GM23338 (cell line): ENCODE data around the gene USP24. TPM values are rescaled to one million over a fixed set of nuclear protein-coding genes. Genes with fewer than 3 reads are reported as not detected.

Source experiments
- ATAC-seq: fragments of 200-7000 bp; cut with Tn5 transposase; 3 replicates; pipeline ENCODE4 v1.9.1; 2020
- DNase-seq: peaks from one replicate; pipeline ENCODE4 v3.0.0-alpha.2; 2015; ENCODE audit warnings: low spot score
- H2AFZ ChIP-seq: fragments of 200-600 bp; sonication (generic); 2 replicates; pipeline ENCODE4 v1.8.0; 2016; ENCODE audit warnings: antibody characterized with exemption, mild to moderate bottlenecking, moderate library complexity
- H3F3A ChIP-seq: fragments of 200-600 bp; sonication (generic); replicated peaks from 2 replicates; pipeline ENCODE4 v1.8.0; 2017; ENCODE audit warnings: antibody characterized with exemption, mixed run types, low read depth
- H3K27ac ChIP-seq: fragments of 200-600 bp; sonication (generic); 2 replicates; pipeline ENCODE4 v1.6.1; 2016; ENCODE audit warnings: low read depth
- H3K27me3 ChIP-seq: fragments of 200-600 bp; sonication (generic); 2 replicates; pipeline ENCODE4 v1.8.0; 2016; ENCODE audit warnings: mild to moderate bottlenecking, mixed run types, moderate library complexity; ENCODE audit not compliant: insufficient read depth
- H3K36me3 ChIP-seq: fragments of 200-600 bp; sonication (generic); 2 replicates; pipeline ENCODE4 v1.8.0; 2016; ENCODE audit warnings: mild to moderate bottlenecking; ENCODE audit not compliant: insufficient read depth
- H3K4me1 ChIP-seq: fragments of 200-600 bp; sonication (generic); 2 replicates; pipeline ENCODE4 v1.8.0; 2016; ENCODE audit warnings: mild to moderate bottlenecking, moderate library complexity; ENCODE audit not compliant: insufficient read depth
- H3K4me2 ChIP-seq: fragments of 200-600 bp; sonication (generic); 2 replicates; pipeline ENCODE4 v1.7.1; 2017; ENCODE audit warnings: mixed run types
- H3K4me3 ChIP-seq: fragments of 200-600 bp; sonication (generic); 2 replicates; pipeline ENCODE4 v1.6.1; 2016; ENCODE audit warnings: mixed run types
- H3K79me2 ChIP-seq: fragments of 200-600 bp; sonication (generic); replicated peaks from 2 replicates; pipeline ENCODE4 v1.8.0; 2017; ENCODE audit warnings: mild to moderate bottlenecking; ENCODE audit not compliant: insufficient read depth
- H3K9me2 ChIP-seq: fragments of 200-600 bp; sonication (generic); 2 replicates; pipeline ENCODE4 v1.8.0; 2017; ENCODE audit not compliant: insufficient read depth
- H4K20me1 ChIP-seq: fragments of 200-600 bp; sonication (generic); replicated peaks from 2 replicates; pipeline ENCODE4 v1.8.0; 2017; ENCODE audit warnings: mild to moderate bottlenecking; ENCODE audit not compliant: insufficient read depth
- H3K27ac Mint-ChIP-seq: 2 replicates; pipeline ENCODE4 v1.8.0; 2020; ENCODE audit warnings: inconsistent platforms, mild to moderate bottlenecking, moderate library complexity, mixed read lengths
- H3K27me3 Mint-ChIP-seq: 3 replicates; pipeline ENCODE4 v1.8.0; 2022; ENCODE audit warnings: low read depth, mild to moderate bottlenecking, moderate library complexity, mixed read lengths, inconsistent platforms; ENCODE audit not compliant: insufficient read depth, poor library complexity
- H3K36me3 Mint-ChIP-seq: 3 replicates; pipeline ENCODE4 v1.8.0; 2021; ENCODE audit warnings: low read depth, mild to moderate bottlenecking, inconsistent platforms, moderate library complexity, mixed read lengths
- H3K4me1 Mint-ChIP-seq: 3 replicates; pipeline ENCODE4 v1.8.0; 2020; ENCODE audit warnings: mild to moderate bottlenecking, inconsistent platforms, mixed read lengths
- H3K4me3 Mint-ChIP-seq: 3 replicates; pipeline ENCODE4 v1.8.0; 2021; ENCODE audit warnings: moderate library complexity, mild to moderate bottlenecking, inconsistent platforms, mixed read lengths
- H3K9me3 Mint-ChIP-seq: 3 replicates; pipeline ENCODE4 v1.8.0; 2020; ENCODE audit warnings: moderate library complexity, mild to moderate bottlenecking, inconsistent platforms, mixed read lengths
- CREB1 ChIP-seq: fragments of 250-450 bp; sonication (Bioruptor Pico); IDR thresholded peaks from 2 replicates; pipeline ENCODE4 v1.5.0; 2020; ENCODE audit warnings: low read depth, mild to moderate bottlenecking, moderate library complexity
- EZH2phosphoT487 ChIP-seq: fragments of 200-600 bp; sonication (generic); IDR thresholded peaks from one replicate; pipeline ENCODE4 v1.8.1; 2018; ENCODE audit warnings: antibody characterized with exemption; ENCODE audit not compliant: unreplicated experiment
- JUNB ChIP-seq: IDR thresholded peaks from one replicate; pipeline ENCODE4 v1.6.1; 2016; ENCODE audit warnings: antibody characterized with exemption; ENCODE audit not compliant: unreplicated experiment
- NANOG ChIP-seq: IDR thresholded peaks from 2 replicates; pipeline ENCODE4 v1.6.1; 2016; ENCODE audit warnings: antibody characterized with exemption, borderline replicate concordance
- STAT1 ChIP-seq: IDR thresholded peaks from one replicate; pipeline ENCODE4 v1.6.1; 2016; ENCODE audit warnings: antibody characterized with exemption; ENCODE audit not compliant: unreplicated experiment
- ZNF331 ChIP-seq: fragments of 250-450 bp; sonication (Bioruptor Pico); IDR thresholded peaks from 2 replicates; pipeline ENCODE4 v1.5.0; 2020; ENCODE audit warnings: low read depth, mild to moderate bottlenecking, moderate library complexity
- polyA plus RNA-seq: library from polyadenylated mRNA; unstranded; fragments of >200 nt; fragmentation: Nextera tagmentation; extraction: Ambion mirVana; gene quantifications from 2 replicates; pipeline ENCODE4 v1.2.1, GENCODE V29; 2016
- total RNA-seq: library from RNA; depleted of rRNA; stranded (reverse); fragments of >200 nt; shearing (Covaris generic); gene quantifications from 2 replicates; pipeline ENCODE4 v1.2.3, GENCODE V29; 2014
- TF ChIP-seq, protein P1 (sequence below): fragments of 250-450 bp; sonication (Bioruptor Pico); IDR thresholded peaks from 2 replicates; pipeline ENCODE4 v1.5.0; 2020; ENCODE audit warnings: mild to moderate bottlenecking, moderate library complexity
- TF ChIP-seq, protein P2 (sequence below): IDR thresholded peaks from 2 replicates; pipeline ENCODE4 v1.6.1; 2016; ENCODE audit warnings: antibody characterized with exemption

The USP24 gene
- total and polyA plus RNA-seq, 2 experiments from 2014 or later: 12.1 to 32.6 TPM

DNA sequence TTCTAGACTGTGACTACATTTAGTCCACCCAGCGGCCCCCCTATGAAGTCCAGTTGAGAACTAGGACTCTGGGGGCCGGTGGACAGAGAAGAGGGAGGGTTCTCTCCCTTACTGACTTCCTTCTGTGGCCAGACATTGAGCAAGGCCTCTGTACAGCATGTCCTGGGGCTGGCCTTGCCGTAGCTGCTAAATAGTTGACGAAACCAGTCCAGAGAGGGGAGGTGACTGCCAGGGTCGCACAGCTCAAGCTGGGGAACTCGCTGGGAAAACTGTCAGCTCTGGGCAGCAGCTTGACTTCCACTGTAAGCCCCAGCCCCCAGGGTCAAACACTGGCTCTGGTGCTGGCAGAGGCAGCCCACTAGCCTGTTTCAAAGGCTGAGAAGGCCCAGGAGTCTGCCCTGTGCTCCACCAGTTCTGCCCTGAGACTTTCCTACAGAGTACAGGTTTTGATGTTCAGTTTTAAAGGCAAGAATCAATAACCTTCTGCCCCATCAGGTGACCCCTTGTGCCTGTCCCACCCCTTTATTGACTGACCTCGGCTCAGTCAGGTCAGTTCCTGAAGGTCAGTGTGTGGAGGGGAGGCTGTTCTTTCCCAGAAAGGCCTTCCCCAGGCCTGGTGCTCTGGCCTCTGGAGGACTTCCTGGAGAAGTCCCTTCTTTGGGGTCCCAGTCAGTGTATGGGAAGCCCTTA, 161.8 kb downstream of the USP24 start:
- no peaks in the 10 kb centered on the region for H3K9me3 Mint-ChIP-seq
- H3K4me1 Mint-ChIP-seq: no peaks in the 10 kb centered on the region
- Histone ChIP-seq H2AFZ (no peak overlapping the region), H3K27ac (0 out of 2 replicates have a peak overlapping the region, but pooled peaks have one; percentile 39), H3K9me2 (no peaks in the 10 kb centered on the region), H3K27me3 (no peaks in the 10 kb centered on the region), H4K20me1 (peaks cover 24% of the 10 kb centered on the region), H3K4me1 (no peaks in the 10 kb centered on the region), H3K4me2 (no peak overlapping the region), H3K36me3 (peaks cover 60% of the 10 kb centered on the region), H3F3A (peaks cover 12% of the 10 kb centered on the region; the same call in 1 of the 2 replicates), H3K4me3 (no peak overlapping the region), H3K79me2 (peaks cover 24% of the 10 kb centered on the region)
- H3K4me3 Mint-ChIP-seq: no peak overlapping the region
- H3K27ac Mint-ChIP-seq: no peak overlapping the region
- H3K36me3 Mint-ChIP-seq: peaks cover 28% of the 10 kb centered on the region; the same call in 2 of the 3 replicates
- H3K27me3 Mint-ChIP-seq: peaks cover 6% of the 10 kb centered on the region
- TF ChIP-seq NANOG (no peak), CREB1 (CRISPR knock-in tag) (no peak), EZH2phosphoT487 (no peak), JUNB (no peak), STAT1 (no peak), ZNF331 (CRISPR knock-in tag) (no peak)
- TF ChIP-seq, protein P1, sequence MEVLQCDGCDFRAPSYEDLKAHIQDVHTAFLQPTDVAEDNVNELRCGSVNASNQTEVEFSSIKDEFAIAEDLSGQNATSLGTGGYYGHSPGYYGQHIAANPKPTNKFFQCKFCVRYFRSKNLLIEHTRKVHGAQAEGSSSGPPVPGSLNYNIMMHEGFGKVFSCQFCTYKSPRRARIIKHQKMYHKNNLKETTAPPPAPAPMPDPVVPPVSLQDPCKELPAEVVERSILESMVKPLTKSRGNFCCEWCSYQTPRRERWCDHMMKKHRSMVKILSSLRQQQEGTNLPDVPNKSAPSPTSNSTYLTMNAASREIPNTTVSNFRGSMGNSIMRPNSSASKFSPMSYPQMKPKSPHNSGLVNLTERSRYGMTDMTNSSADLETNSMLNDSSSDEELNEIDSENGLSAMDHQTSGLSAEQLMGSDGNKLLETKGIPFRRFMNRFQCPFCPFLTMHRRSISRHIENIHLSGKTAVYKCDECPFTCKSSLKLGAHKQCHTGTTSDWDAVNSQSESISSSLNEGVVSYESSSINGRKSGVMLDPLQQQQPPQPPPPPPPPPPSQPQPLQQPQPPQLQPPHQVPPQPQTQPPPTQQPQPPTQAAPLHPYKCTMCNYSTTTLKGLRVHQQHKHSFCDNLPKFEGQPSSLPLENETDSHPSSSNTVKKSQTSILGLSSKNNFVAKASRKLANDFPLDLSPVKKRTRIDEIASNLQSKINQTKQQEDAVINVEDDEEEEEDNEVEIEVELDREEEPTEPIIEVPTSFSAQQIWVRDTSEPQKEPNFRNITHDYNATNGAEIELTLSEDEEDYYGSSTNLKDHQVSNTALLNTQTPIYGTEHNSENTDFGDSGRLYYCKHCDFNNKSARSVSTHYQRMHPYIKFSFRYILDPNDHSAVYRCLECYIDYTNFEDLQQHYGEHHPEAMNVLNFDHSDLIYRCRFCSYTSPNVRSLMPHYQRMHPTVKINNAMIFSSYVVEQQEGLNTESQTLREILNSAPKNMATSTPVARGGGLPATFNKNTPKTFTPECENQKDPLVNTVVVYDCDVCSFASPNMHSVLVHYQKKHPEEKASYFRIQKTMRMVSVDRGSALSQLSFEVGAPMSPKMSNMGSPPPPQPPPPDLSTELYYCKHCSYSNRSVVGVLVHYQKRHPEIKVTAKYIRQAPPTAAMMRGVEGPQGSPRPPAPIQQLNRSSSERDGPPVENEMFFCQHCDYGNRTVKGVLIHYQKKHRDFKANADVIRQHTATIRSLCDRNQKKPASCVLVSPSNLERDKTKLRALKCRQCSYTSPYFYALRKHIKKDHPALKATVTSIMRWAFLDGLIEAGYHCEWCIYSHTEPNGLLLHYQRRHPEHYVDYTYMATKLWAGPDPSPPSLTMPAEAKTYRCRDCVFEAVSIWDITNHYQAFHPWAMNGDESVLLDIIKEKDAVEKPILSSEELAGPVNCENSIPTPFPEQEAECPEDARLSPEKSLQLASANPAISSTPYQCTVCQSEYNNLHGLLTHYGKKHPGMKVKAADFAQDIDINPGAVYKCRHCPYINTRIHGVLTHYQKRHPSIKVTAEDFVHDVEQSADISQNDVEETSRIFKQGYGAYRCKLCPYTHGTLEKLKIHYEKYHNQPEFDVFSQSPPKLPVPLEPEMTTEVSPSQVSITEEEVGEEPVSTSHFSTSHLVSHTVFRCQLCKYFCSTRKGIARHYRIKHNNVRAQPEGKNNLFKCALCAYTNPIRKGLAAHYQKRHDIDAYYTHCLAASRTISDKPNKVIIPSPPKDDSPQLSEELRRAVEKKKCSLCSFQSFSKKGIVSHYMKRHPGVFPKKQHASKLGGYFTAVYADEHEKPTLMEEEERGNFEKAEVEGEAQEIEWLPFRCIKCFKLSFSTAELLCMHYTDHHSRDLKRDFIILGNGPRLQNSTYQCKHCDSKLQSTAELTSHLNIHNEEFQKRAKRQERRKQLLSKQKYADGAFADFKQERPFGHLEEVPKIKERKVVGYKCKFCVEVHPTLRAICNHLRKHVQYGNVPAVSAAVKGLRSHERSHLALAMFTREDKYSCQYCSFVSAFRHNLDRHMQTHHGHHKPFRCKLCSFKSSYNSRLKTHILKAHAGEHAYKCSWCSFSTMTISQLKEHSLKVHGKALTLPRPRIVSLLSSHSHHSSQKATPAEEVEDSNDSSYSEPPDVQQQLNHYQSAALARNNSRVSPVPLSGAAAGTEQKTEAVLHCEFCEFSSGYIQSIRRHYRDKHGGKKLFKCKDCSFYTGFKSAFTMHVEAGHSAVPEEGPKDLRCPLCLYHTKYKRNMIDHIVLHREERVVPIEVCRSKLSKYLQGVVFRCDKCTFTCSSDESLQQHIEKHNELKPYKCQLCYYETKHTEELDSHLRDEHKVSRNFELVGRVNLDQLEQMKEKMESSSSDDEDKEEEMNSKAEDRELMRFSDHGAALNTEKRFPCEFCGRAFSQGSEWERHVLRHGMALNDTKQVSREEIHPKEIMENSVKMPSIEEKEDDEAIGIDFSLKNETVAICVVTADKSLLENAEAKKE (CRISPR knock-in tag): no peak
- TF ChIP-seq, protein P2, sequence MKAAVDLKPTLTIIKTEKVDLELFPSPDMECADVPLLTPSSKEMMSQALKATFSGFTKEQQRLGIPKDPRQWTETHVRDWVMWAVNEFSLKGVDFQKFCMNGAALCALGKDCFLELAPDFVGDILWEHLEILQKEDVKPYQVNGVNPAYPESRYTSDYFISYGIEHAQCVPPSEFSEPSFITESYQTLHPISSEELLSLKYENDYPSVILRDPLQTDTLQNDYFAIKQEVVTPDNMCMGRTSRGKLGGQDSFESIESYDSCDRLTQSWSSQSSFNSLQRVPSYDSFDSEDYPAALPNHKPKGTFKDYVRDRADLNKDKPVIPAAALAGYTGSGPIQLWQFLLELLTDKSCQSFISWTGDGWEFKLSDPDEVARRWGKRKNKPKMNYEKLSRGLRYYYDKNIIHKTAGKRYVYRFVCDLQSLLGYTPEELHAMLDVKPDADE: no peak
- DNase-seq (no peak), ATAC-seq (no peak)
